Spleen (tissue), 11 donors: ENCODE measurements around the gene LCMT2. TPM values are rescaled to one million over a fixed set of nuclear protein-coding genes. Genes with fewer than 3 reads are reported as not detected.

Experiments used
- DNase-seq: peaks from one replicate; pipeline ENCODE4 v3.0.0-alpha.2; 2020
- H3K27ac ChIP-seq, 8 donors: fragments of 200-600 bp; sonication (generic) in 7 of 8; 1 replicate in 4 of 8; 2 replicates in 4 of 8; pipeline versions ENCODE4 v1.5.0 to v1.8.0; 2016 to 2021; ENCODE audit warnings: inconsistent platforms in 4 of 8, mild to moderate bottlenecking in 4 of 8, moderate library complexity in 1 of 8
- H3K27me3 ChIP-seq, 7 donors: fragments of 200-600 bp; sonication (generic) in 6 of 7; replicated peaks in 1 of 7; 1 replicate in 4 of 7; 2 replicates in 3 of 7; pipeline versions ENCODE4 v1.5.0 to v1.8.0; 2016 to 2021; ENCODE audit warnings: inconsistent platforms in 3 of 7, mild to moderate bottlenecking in 1 of 7
- H3K36me3 ChIP-seq, 6 donors: fragments of 200-600 bp; sonication (generic) in 5 of 6; 1 replicate in 4 of 6; 2 replicates in 2 of 6; pipeline versions ENCODE4 v1.5.0 to v1.8.0; 2016 to 2021; ENCODE audit warnings: inconsistent platforms in 2 of 6
- H3K4me1 ChIP-seq, 6 donors: fragments of 200-600 bp; sonication (generic) in 5 of 6; 1 replicate in 3 of 6; 2 replicates in 3 of 6; pipeline versions ENCODE4 v1.5.0 to v1.8.0; 2016 to 2021; ENCODE audit warnings: inconsistent platforms in 3 of 6
- H3K4me3 ChIP-seq, 8 donors: fragments of 200-600 bp; sonication (generic) in 7 of 8; 1 replicate in 4 of 8; 2 replicates in 4 of 8; pipeline versions ENCODE4 v1.5.0 to v1.8.0; 2016 to 2021; ENCODE audit warnings: inconsistent platforms in 4 of 8, mild to moderate bottlenecking in 4 of 8, moderate library complexity in 2 of 8
- H3K9me3 ChIP-seq, 8 donors: fragments of 200-600 bp; sonication (generic) in 7 of 8; 1 replicate in 4 of 8; 2 replicates in 4 of 8; pipeline versions ENCODE4 v1.5.0 to v1.8.0; 2016 to 2021; ENCODE audit warnings: inconsistent platforms in 4 of 8
- POLR2A ChIP-seq, 3 donors: fragments of 450-650 bp; IDR thresholded peaks; one replicate each; pipeline ENCODE4 v1.5.1; 2017; ENCODE audit warnings: antibody characterized with exemption in 3 of 3, mild to moderate bottlenecking in 1 of 3
- POLR2AphosphoS5 ChIP-seq, 3 donors: sonication (generic); formaldehyde crosslinking; IDR thresholded peaks; one replicate each; pipeline ENCODE4 v1.5.1; 2017; ENCODE audit warnings: antibody characterized with exemption in 3 of 3
- whole genome bisulfite sequencing, 5 donors: extraction: QIAGEN DNeasy Blood & Tissue Kit in 3 of 5; methylation state at CpG; one replicate each; pipeline versions ENCODE4 v1.1.5 to v1.1.7; 2013 to 2018; 5-methylcytosine and 5-hydroxymethylcytosine counted together
- intact Hi-C: fragments of 100-400 bp; cut with DNase I; formaldehyde crosslinking; loops from one replicate; pipeline ENCODE4 v1.15.0; 2023; ENCODE audit warnings: low total_unique reads
- polyA plus RNA-seq, 3 donors: library from polyadenylated mRNA; stranded (reverse); fragments of 200-250 nt; gene quantifications; one replicate each; pipeline ENCODE4 v1.2.1, GENCODE V29; 2013
- total RNA-seq, 7 donors: library from RNA; depleted of rRNA in 3 of 7; stranded (reverse); fragments of >200 nt in 3 of 7; fragmentation: NEBNext Ultra II Directional in 4 of 7; extraction: Animal tissue kit (Norgen Biotek cat#: 25700) in 4 of 7; gene quantifications; one replicate each; pipeline versions ENCODE4 v1.1.0 to v1.2.1, GENCODE V29; 2016 to 2021
- TF ChIP-seq, protein P1 (sequence below), 11 experiments: fragments of 200-600 bp in 7 of 11; fragments of 450-650 bp in 4 of 11; sonication (generic) in 4 of 11; IDR thresholded peaks in 8 of 11; conservative IDR thresholded peaks in 3 of 11; 1 replicate in 7 of 11; 2 replicates in 4 of 11; pipeline versions ENCODE4 v1.4.0 to v1.8.0; 2016 to 2021; ENCODE audit warnings: antibody characterized with exemption in 11 of 11, inconsistent platforms in 4 of 11, mild to moderate bottlenecking in 1 of 11
- donor health status: healthy with polysubstance abuse.
- donor health status: DM: no; HTN: no; CAD: no; lungs with moderate emphysema.
- donor health status: DM: no; HTN: no; CAD: no.
- donor health status: Bipolar disorder and iron deficiency.
- donor health status: healthy.
- donor health status: DM: no; HTN: no; CAD: no.
- donor health status: DM: yes; HTN: yes; CAD: no.

LCMT2 gene
- total and polyA plus RNA-seq, 10 donors: 4.3 to 9.2 (median 7.3) TPM

DNA sequence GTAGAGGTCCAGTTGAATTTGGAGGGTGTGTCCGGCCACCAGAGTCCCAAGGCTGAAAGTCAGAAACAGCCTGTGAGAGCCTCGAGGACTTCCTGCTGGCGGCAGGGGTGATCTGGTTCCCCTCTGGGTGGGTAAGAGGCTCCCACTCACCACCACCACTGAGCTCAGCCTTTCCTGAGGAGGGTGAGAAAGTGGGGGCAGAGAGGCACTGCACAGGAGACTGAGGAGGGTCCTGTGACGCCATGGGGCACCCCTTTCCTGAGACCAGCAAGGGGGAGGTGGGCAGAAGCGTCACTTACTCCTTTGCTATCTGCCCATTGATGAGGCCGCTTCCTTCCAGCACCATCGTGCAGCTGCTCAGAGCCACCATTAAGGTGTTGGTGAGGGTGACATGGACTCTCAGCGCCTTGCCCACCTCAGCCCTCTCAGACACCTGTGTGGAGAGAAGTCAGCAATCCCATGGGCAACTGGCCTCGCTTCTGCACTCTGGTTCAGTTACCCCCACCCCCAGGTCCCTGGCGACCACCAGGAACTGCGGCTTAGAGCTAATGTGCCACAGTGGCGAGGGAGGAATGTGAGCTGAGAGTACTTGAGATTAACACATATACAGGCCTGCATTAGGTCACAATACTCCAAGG is 53.7 kb downstream of the LCMT2 start:
- Histone ChIP-seq H3K4me3 (no peak overlapping the region), H3K36me3 (no peaks in the 10 kb centered on the region), H3K4me1 (no peaks in the 10 kb centered on the region), H3K27me3 (peaks cover 0 to 11% (median 0%) of the 10 kb centered on the region in 7 donors), H3K27ac (no peak overlapping the region), H3K9me3 (peaks cover 0 to 9% (median 6%) of the 10 kb centered on the region in 8 donors)
- TF ChIP-seq POLR2AphosphoS5 (IDR thresholded peaks at IDR 0.05): no peak
- TF ChIP-seq POLR2A (IDR thresholded peaks at IDR 0.05): no peak
- TF ChIP-seq, protein P1, sequence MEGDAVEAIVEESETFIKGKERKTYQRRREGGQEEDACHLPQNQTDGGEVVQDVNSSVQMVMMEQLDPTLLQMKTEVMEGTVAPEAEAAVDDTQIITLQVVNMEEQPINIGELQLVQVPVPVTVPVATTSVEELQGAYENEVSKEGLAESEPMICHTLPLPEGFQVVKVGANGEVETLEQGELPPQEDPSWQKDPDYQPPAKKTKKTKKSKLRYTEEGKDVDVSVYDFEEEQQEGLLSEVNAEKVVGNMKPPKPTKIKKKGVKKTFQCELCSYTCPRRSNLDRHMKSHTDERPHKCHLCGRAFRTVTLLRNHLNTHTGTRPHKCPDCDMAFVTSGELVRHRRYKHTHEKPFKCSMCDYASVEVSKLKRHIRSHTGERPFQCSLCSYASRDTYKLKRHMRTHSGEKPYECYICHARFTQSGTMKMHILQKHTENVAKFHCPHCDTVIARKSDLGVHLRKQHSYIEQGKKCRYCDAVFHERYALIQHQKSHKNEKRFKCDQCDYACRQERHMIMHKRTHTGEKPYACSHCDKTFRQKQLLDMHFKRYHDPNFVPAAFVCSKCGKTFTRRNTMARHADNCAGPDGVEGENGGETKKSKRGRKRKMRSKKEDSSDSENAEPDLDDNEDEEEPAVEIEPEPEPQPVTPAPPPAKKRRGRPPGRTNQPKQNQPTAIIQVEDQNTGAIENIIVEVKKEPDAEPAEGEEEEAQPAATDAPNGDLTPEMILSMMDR (IDR thresholded peaks at IDR 0.05 in 8 of 11, conservative IDR thresholded peaks at IDR 0.05 in 3 of 11): no peak
- intact Hi-C loops: no loop called here
- DNase-seq: no peak
- WGBS, 5 donors: 71 to 78% (median 76%) methylated on average over 11 to 12 of the region's 12 CpGs

DNA sequence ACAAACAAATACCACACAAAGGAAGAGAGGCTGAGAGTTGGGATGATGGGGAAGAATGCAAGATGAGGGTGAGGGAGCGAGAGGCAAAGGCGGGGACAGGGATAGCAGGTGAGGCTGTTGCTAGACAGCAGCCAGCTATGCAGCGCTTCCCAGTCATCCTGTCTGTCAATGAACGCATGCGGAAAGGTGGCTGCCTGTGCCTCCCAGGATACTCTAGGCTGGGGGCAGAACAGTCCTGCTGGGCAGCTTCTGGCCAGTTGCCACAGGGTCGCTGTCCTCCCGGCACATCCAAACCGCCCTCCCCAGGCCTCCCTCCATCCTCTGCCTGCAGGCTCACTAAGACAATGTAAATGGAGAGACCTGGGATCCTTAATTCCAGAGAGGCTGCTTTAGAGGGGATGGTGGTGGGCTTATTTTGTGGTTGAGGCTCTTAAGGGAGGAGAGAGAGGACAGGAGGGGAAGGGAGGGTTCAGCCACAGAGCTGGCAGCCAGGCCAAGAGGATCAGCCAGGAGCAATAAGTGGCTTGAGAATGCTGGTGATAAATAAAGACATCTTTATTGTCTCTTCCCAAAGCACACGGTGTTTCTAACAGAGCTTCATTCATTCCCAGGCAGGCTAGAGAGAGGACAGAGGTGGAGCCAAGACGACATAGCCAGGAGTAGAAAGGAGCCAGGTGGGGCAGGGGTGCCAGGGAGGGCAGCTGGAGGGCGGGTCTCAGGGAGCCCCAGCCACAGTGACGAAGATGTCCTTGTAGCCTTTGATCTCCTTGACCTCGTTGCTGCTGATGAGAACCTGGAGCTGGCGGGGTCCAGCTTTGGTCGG is 54.4 kb downstream of the LCMT2 start:
- Histone ChIP-seq H3K4me3 (no peak overlapping the region), H3K27ac (no peak overlapping the region), H3K4me1 (peaks cover 0 to 5% (median 2%) of the 10 kb centered on the region in 6 donors), H3K27me3 (peaks cover 0 to 11% (median 0%) of the 10 kb centered on the region in 7 donors), H3K36me3 (no peaks in the 10 kb centered on the region), H3K9me3 (peaks cover 0 to 12% (median 6%) of the 10 kb centered on the region in 8 donors)
- WGBS, 5 donors: 74 to 79% (median 75%) methylated on average over 15 of the region's 15 CpGs
- intact Hi-C loops: no loop called here
- no peak for DNase-seq
- TF ChIP-seq POLR2AphosphoS5 (IDR thresholded peaks at IDR 0.05) (no peak), POLR2A (IDR thresholded peaks at IDR 0.05) (no peak)
- TF ChIP-seq, protein P1 (IDR thresholded peaks at IDR 0.05 in 8 of 11, conservative IDR thresholded peaks at IDR 0.05 in 3 of 11): no peak

DNA sequence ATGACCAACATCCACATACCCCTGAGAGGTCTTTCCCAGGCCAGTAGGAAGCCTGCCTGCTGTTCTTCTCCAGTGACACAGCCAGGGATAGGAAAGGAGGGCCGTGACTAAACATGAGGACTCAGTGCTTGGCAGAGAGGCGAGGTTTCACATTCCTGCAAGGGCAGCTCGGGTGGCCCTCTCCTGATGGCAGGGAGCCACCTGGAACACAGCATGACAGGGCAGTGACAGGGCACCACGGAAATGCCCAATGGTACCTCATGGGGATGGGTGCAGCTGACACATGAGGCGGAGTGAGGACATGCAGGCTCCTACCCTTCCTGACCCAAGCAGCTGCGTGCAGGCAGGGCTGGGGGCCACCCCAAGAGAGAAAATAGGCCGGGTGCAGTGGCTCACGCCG is 56.2 kb downstream of the LCMT2 start:
- H3K4me1 ChIP-seq: peaks cover 0 to 21% (median 15%) of the 10 kb centered on the region in 6 donors
- peaks cover 0 to 6% (median 0%) of the 10 kb centered on the region in 7 donors for H3K27me3 ChIP-seq
- H3K27ac ChIP-seq: no peak overlapping the region
- DNase-seq: no peak
- no peak overlapping the region for H3K4me3 ChIP-seq
- H3K36me3 ChIP-seq: no peaks in the 10 kb centered on the region
- no peak for TF ChIP-seq POLR2AphosphoS5 (IDR thresholded peaks at IDR 0.05)
- TF ChIP-seq POLR2A (IDR thresholded peaks at IDR 0.05): no peak
- TF ChIP-seq, protein P1 (IDR thresholded peaks at IDR 0.05 in 8 of 11, conservative IDR thresholded peaks at IDR 0.05 in 3 of 11): no peak
- peaks cover 0 to 12% (median 6%) of the 10 kb centered on the region in 8 donors for H3K9me3 ChIP-seq
- intact Hi-C loops: no loop called here
- WGBS, 5 donors: 63 to 82% (median 74%) methylated on average over 7 to 9 of the region's 9 CpGs

Other genes with a start within 250 kb of the LCMT2 start
- gene UBR1, start 224.5 kb downstream of the LCMT2 start, total RNA-seq: 10 to 100 TPM; 35.3 to 69.2 (median 45.9) TPM
- gene UBR1, start 224.5 kb downstream of the LCMT2 start, polyA plus RNA-seq: 1 to 10 TPM; 4.3 to 5.9 (median 4.7) TPM
- 10 to 100 TPM; 24.4 to 47.7 (median 30.6) TPM for gene TMEM62, start 197.0 kb downstream of the LCMT2 start, total RNA-seq
- gene TMEM62, start 197.0 kb downstream of the LCMT2 start, polyA plus RNA-seq: 10 to 100 TPM; 17.7 to 35.5 (median 21.7) TPM
- 10 to 100 TPM; 55.8 to 99.2 (median 79.7) TPM for gene CCNDBP1, start 145.2 kb downstream of the LCMT2 start, total RNA-seq
- gene CCNDBP1, start 145.2 kb downstream of the LCMT2 start, polyA plus RNA-seq: 10 to 100 TPM; 54.6 to 66.7 (median 61.3) TPM
- 10 to 100 TPM in 1 of 7 donors, 1 to 10 TPM in 4, under 1 TPM in 2; 0.28 to 31.5 (median 4.2) TPM for gene EPB42, start 109.6 kb downstream of the LCMT2 start, total RNA-seq
- gene EPB42, start 109.6 kb downstream of the LCMT2 start, polyA plus RNA-seq: 1 to 10 TPM in 1 of 3 donors, under 1 TPM in 2; 0.11 to 1.9 (median 0.17) TPM
- gene TGM5, start 63.6 kb downstream of the LCMT2 start, total RNA-seq: not detected
- under 1 TPM in 1 of 3 donors, not detected in 2; 0.02 TPM for gene TGM5, start 63.6 kb downstream of the LCMT2 start, polyA plus RNA-seq
- gene TGM7, start 28.3 kb downstream of the LCMT2 start, total RNA-seq: not detected
- gene TGM7, start 28.3 kb downstream of the LCMT2 start, polyA plus RNA-seq: not detected
- gene ZSCAN29, start 40.5 kb upstream of the LCMT2 start, total RNA-seq: 10 to 100 TPM; 21.2 to 33.4 (median 25.4) TPM
- 1 to 10 TPM; 4.6 to 7.9 (median 5.4) TPM for gene ZSCAN29, start 40.5 kb upstream of the LCMT2 start, polyA plus RNA-seq
- 10 to 100 TPM; 13.6 to 22.1 (median 19.0) TPM for gene TUBGCP4, start 40.5 kb upstream of the LCMT2 start, total RNA-seq
- gene TUBGCP4, start 40.5 kb upstream of the LCMT2 start, polyA plus RNA-seq: 1 to 10 TPM; 2.5 to 4.3 (median 3.2) TPM
- gene TP53BP1, start 162.6 kb upstream of the LCMT2 start, total RNA-seq: 10 to 100 TPM; 37.7 to 55.4 (median 44.7) TPM
- 10 to 100 TPM in 1 of 3 donors, 1 to 10 TPM in 2; 7.2 to 12.6 (median 9.0) TPM for gene TP53BP1, start 162.6 kb upstream of the LCMT2 start, polyA plus RNA-seq
- gene MAP1A, start 187.0 kb upstream of the LCMT2 start, total RNA-seq: 1 to 10 TPM; 2.0 to 5.4 (median 3.1) TPM
- gene MAP1A, start 187.0 kb upstream of the LCMT2 start, polyA plus RNA-seq: under 1 TPM; 0.15 to 0.35 (median 0.20) TPM